GM18951 (cell line): ENCODE data around the gene PERCC1.

Source experiments
- POLR2A ChIP-seq: IDR thresholded peaks from 4 replicates; pipeline ENCODE4 v1.6.1; 2011; ENCODE audit warnings: mild to moderate bottlenecking; ENCODE audit not compliant: insufficient read length, insufficient read depth; ENCODE audit errors: extremely low read depth
- in situ Hi-C: fragments of 300-500 bp; cut with MboI; formaldehyde crosslinking; loops from one replicate; pipeline ENCODE4 v1.12.0; 2022; ENCODE audit warnings: low sequenced_read_pairs, mixed read lengths, inconsistent platforms; ENCODE audit not compliant: unreplicated experiment

The PERCC1 gene

DNA sequence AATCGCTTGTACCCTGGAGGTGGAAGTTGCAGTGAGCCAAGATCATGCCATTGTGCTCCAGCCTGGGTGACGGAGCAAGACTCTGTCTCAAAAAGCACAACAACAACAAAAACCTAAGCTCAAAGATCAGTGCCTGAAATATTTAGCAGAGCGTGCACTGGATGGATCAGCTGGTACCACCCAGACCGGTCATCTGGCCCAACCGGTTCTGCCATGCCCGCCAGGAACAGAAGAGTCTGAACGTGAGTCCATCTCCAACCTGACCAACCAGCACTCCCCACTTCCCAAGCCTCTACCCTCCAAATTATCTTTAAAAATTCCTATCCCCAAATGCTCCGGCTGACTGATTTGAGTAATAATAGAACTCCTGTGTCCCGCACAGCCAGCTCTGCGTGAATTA is 8.8 kb upstream of the PERCC1 start:
- in situ Hi-C loops, result no loop called here
- no peak for TF ChIP-seq POLR2A

- in situ Hi-C loops, result no loop called here
Observed at GRCh38 chr16:1424028-1424427, 6.8 kb upstream of the PERCC1 start.

DNA sequence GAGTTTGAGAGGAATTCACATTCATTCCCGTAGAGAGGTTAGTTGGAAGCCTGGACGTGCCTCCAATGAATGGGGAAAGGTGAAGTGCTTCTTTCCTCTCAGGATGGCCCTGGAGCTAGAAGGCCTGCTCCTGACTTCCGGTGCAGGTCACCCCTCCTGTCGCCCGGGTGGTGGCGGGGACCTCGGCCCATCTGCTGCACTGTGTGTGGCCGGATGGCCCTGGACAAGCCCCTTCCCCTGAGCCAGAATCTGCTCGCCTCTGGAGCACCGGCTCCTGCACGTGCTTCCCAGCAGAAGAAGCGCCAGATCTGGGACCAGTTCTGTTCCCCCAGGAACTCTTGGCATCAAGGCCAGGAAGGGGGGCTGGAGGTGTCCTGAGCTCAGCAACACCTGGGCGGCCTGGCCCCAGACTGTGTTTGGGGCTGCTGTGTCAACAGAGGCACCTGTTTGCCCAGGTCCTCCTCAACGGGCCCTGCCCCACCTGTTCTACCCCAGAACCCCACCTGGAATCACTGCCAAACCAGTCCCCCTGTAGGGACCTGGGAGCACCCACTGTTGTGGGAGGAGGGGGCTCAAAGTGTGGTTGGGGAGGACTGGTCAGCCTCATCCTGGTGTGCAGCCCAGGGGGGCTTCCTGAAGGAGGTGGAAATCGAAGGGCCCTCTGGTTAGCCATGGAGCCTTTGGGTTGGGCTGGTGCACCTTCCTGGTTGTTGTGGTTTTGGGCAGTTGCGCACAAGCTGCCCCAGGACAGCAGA is 5.1 kb upstream of the PERCC1 start:
- TF ChIP-seq POLR2A, result no peak
- in situ Hi-C loops, result no loop called here

More at GRCh38 chr16:1424028-1424427, 6.8 kb upstream of the PERCC1 start:
- no peak for TF ChIP-seq POLR2A

DNA sequence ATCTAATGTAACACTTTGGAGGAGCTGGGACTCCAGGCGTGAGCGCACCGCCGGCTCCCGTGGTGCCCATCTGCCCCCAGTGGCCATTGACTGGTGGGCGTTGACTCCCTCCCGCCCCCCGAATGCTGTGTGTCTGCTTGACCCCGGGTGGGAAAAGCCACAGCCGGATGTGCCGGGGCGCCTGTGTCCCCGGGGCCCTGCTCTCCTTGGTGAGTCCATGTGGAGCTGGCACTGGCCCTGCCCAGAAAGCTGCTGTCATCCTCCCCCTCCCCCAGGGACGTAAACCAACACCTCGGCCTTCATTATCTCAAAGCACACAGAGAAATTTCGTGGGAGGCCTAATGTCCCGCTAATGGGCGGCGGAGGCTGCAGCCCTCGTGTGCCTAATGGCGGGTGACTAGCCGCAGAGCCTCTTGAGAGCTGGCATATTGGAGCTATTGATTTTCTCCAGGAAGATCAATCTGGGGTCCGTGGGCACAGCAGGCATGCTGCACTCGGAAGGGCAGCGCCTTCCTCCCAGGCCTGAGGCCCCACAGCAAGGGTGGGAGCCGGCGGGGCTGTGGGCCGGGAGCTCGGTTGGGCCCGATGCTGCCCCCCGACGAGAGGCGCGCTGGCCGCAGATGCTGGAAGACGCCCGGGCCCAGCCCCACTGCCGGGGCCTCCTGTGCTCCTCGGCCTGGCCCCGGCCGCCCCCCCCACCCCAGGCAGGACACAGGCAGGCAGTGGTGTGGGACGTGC is 4.0 kb upstream of the PERCC1 start:
- in situ Hi-C loops, result no loop called here
- no peak for TF ChIP-seq POLR2A

- in situ Hi-C loops, result no loop called here
- TF ChIP-seq POLR2A, result no peak
Observed at GRCh38 chr16:1427473-1428461, 3.1 kb upstream of the PERCC1 start.

GRCh38 chr16:1428511-1428910 is 2.4 kb upstream of the PERCC1 start:
- in situ Hi-C loops, result no loop called here

DNA sequence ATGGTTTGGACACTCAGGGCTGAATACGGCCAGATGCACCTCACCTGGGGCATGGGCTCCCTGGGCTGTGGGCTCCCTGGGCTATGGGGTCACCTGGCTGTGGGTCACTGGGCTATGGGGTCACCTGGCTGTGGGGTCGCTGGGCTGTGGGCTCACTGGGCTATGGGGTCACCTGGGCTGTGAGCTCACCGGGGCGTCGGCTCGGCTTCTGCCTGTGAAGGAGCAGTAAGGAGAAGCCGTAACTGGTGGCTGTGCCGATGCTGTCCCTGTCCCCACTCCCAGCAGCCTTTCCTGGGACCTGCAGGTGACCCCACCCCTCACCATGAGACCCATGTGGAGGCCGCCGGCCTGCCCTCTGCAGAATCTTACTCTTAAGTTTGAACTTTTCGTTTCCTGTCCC is 1.9 kb upstream of the PERCC1 start:
- in situ Hi-C loops, result no loop called here
- no peak for TF ChIP-seq POLR2A

More at GRCh38 chr16:1428511-1428910, 2.4 kb upstream of the PERCC1 start:
- TF ChIP-seq POLR2A, result no peak

DNA sequence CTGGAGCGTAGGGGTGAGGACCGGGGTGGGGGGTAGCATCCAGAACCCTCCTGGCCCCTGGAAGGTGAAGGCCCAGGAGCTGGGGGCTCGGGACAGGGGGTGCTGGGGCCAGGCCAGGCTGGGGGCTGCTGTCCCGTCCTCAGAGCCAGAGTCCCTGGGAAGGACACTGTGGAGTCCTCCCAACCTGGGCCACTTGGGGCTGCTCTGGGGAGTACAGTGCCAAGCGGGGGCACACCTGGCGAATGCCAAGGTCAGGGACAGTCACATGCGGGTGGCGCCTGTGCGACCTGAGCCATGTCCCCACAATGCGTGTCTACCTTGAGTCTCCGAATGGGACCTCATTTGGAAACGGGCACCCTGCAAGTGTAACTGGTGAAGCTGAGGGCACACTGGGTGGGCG is 1.2 kb upstream of the PERCC1 start:
- no peak for TF ChIP-seq POLR2A
- in situ Hi-C loops, result no loop called here

DNA sequence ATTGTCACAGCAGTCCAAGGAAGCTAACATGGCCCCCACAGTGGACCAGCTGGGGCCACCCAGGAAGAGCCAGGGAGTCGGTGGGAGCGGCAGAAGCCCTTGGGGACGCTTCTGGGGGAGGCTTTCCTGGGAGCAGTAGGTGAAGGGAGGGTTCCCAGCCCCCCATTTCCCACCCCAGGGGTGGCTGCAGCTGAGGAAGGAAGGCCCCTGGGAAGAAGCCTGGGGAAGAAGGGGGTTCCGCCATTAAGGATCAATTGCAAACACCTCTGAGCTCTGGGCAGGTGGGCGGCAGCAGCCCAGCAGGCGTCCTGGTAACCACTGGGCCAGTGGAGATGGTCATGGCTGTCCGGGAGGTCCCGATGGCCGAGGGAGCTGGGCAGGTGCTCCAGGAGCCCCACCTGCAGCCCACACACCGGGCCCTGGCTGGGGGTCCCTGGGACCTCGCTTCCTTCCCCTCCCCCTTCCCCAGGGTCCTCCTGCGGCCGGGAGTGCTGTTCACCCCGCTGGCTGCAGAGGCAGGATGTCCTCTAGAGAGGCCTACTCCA is 592 bp upstream of the PERCC1 start:
- in situ Hi-C loops, result no loop called here

GRCh38 chr16:1431497-1432270 is 806 bp downstream of the PERCC1 start:
- TF ChIP-seq POLR2A, result no peak
- in situ Hi-C loops, result no loop called here

More for the DNA sequence above, 592 bp upstream of the PERCC1 start:
- TF ChIP-seq POLR2A, result no peak

- no peak for TF ChIP-seq POLR2A
- in situ Hi-C loops, result no loop called here
Observed at GRCh38 chr16:1432388-1433262, 1.7 kb downstream of the PERCC1 start.
